HepG2 (cell line): ENCODE measurements around the gene ZNF37A. TPM values are rescaled to one million over a fixed set of nuclear protein-coding genes. Genes with fewer than 3 reads are reported as not detected.

Experiments
- ATAC-seq: fragments of 200-7000 bp; cut with Tn5 transposase; 3 replicates; pipeline ENCODE4 v1.9.1; 2020; ENCODE audit warnings: mild to moderate bottlenecking, moderate library complexity
- BruUV-seq: library from RNA; stranded (reverse); fragments of 400-500 nt; replicated peaks from 2 replicates; lab custom pipeline; 2021; lab: Mats Ljungman, UMichigan
- CTCF ChIA-PET: fragments of 300-600 bp; formaldehyde crosslinking; extraction: SDS; loops from one replicate; lab custom pipeline; 2021; ENCODE audit warnings: low total read pairs, inconsistent platforms, low intra/inter-chr PET ratio; lab: Yijun Ruan, JAX
- POLR2A ChIA-PET: fragments of 350-600 bp; sonication (Branson Sonifier 250); formaldehyde crosslinking; loops from one replicate; lab custom pipeline; 2020; ENCODE audit warnings: antibody characterized with exemption, inconsistent platforms; lab: Yijun Ruan, JAX
- DNase-seq: peaks from one replicate; pipeline ENCODE4 v3.0.0-alpha.2; 2015; ENCODE audit warnings: low spot score
- FAIRE-seq: peaks from 3 replicates; lab custom pipeline; 2011; peaks lifted over from hg19 to GRCh38; lab: Jason Lieb, UNC
- H2AFZ ChIP-seq: one replicate; pipeline ENCODE4 v1.6.1; 2011; ENCODE audit warnings: low read length, inconsistent platforms
- H3K27ac ChIP-seq: fragments of 300-600 bp; 3 replicates; pipeline ENCODE4 v1.8.0; 2011; ENCODE audit warnings: mixed run types, mild to moderate bottlenecking, mixed read lengths, low read length, inconsistent platforms; ENCODE audit not compliant: insufficient read depth; ENCODE audit errors: extremely low read length
- H3K27me3 ChIP-seq, 2 experiments: fragments of 200-600 bp in 1 of 2; 2 replicates in 1 of 2; 3 replicates in 1 of 2; pipeline versions ENCODE4 v1.6.0 to v1.8.0; 2011; ENCODE audit warnings: low read length in 2 of 2, mild to moderate bottlenecking in 2 of 2, moderate library complexity in 2 of 2, inconsistent platforms in 1 of 2; ENCODE audit not compliant: insufficient read depth in 2 of 2, control insufficient read depth in 1 of 2
- H3K36me3 ChIP-seq, 2 experiments: fragments of 200-600 bp in 1 of 2; replicated peaks in 1 of 2; 2 replicates in 1 of 2; 3 replicates in 1 of 2; pipeline versions ENCODE4 v1.5.1 to v1.8.0; 2011; ENCODE audit warnings: low read length in 2 of 2, inconsistent platforms in 1 of 2; ENCODE audit not compliant: insufficient read depth in 2 of 2, control insufficient read depth in 1 of 2
- H3K4me1 ChIP-seq: 2 replicates; pipeline ENCODE4 v1.5.1; 2012; ENCODE audit warnings: low read length, inconsistent platforms; ENCODE audit not compliant: insufficient read depth
- H3K4me2 ChIP-seq: 2 replicates; pipeline ENCODE4 v1.6.0; 2011; ENCODE audit warnings: low read depth, low read length, inconsistent platforms
- H3K4me3 ChIP-seq, 3 experiments: fragments of 200-600 bp in 1 of 3; sonication (generic), shearing (Covaris generic) in 1 of 3; replicated peaks in 1 of 3; 2 replicates each; pipeline ENCODE4 v1.5.1; 2011 to 2016; ENCODE audit warnings: low read length in 3 of 3, inconsistent platforms in 2 of 3, low read depth in 2 of 3, mild to moderate bottlenecking in 2 of 3, control low read depth in 1 of 3, mixed read lengths in 1 of 3; ENCODE audit not compliant: insufficient read depth in 1 of 3
- H3K79me2 ChIP-seq: one replicate; pipeline ENCODE4 v1.6.1; 2011; ENCODE audit warnings: low read length, inconsistent platforms; ENCODE audit not compliant: insufficient read depth
- H3K9ac ChIP-seq: 2 replicates; pipeline ENCODE4 v1.6.0; 2011; ENCODE audit warnings: mild to moderate bottlenecking, low read depth, low read length, inconsistent platforms; ENCODE audit not compliant: insufficient read depth
- H3K9me3 ChIP-seq: 2 replicates; pipeline ENCODE4 v1.5.1; 2012; ENCODE audit warnings: mild to moderate bottlenecking, low read length
- H4K20me1 ChIP-seq: 2 replicates; pipeline ENCODE4 v1.6.0; 2011; ENCODE audit warnings: inconsistent platforms, mild to moderate bottlenecking, low read length, moderate library complexity; ENCODE audit not compliant: insufficient read depth
- CBX5 ChIP-seq: sonication (generic); formaldehyde crosslinking; IDR thresholded peaks from 2 replicates; pipeline ENCODE4 v1.4.0; 2020; ENCODE audit warnings: missing genetic modification reagents, borderline replicate concordance
- CC2D1A ChIP-seq: sonication (generic); formaldehyde crosslinking; IDR thresholded peaks from 2 replicates; pipeline ENCODE4 v1.8.1; 2023; ENCODE audit warnings: mild to moderate bottlenecking, missing genetic modification reagents
- ISX ChIP-seq: sonication (generic); formaldehyde crosslinking; conservative IDR thresholded peaks from 2 replicates; pipeline ENCODE4 v1.5.0; 2020; ENCODE audit warnings: missing genetic modification reagents
- KDM4B ChIP-seq: sonication (generic); formaldehyde crosslinking; IDR thresholded peaks from 2 replicates; pipeline ENCODE4 v1.4.0; 2020; ENCODE audit warnings: missing genetic modification reagents
- MTA1 ChIP-seq: sonication (generic); formaldehyde crosslinking; IDR thresholded peaks from 2 replicates; pipeline ENCODE4 v1.4.0; 2020; ENCODE audit warnings: missing genetic modification reagents, mild to moderate bottlenecking, borderline replicate concordance
- MXD4 ChIP-seq: IDR thresholded peaks from 2 replicates; pipeline ENCODE4 v1.6.1; 2016; ENCODE audit warnings: mild to moderate bottlenecking, missing biosample characterization, missing genetic modification reagents
- PHF21A ChIP-seq: sonication (generic); formaldehyde crosslinking; IDR thresholded peaks from 2 replicates; pipeline ENCODE4 v1.5.0; 2020; ENCODE audit warnings: mild to moderate bottlenecking, missing genetic modification reagents
- RAD51 ChIP-seq: fragments of 450-650 bp; IDR thresholded peaks from 2 replicates; pipeline ENCODE4 v1.6.1; 2016; ENCODE audit warnings: borderline replicate concordance
- THYN1 ChIP-seq: sonication (generic); formaldehyde crosslinking; IDR thresholded peaks from 2 replicates; pipeline ENCODE4 v1.8.1; 2023; ENCODE audit warnings: low read depth, mild to moderate bottlenecking, moderate library complexity, missing genetic modification reagents, borderline replicate concordance
- TP53 ChIP-seq: sonication (generic); formaldehyde crosslinking; conservative IDR thresholded peaks from 2 replicates; pipeline ENCODE4 v1.4.0; 2020; ENCODE audit warnings: missing genetic modification reagents
- ZFP82 ChIP-seq: sonication (generic); formaldehyde crosslinking; IDR thresholded peaks from 2 replicates; pipeline ENCODE4 v1.5.1; 2020; ENCODE audit warnings: mild to moderate bottlenecking, missing genetic modification reagents, borderline replicate concordance
- ZNF841 ChIP-seq: sonication (generic); formaldehyde crosslinking; IDR thresholded peaks from 2 replicates; pipeline ENCODE4 v1.8.1; 2023; ENCODE audit warnings: missing genetic modification reagents, borderline replicate concordance
- ZSCAN21 ChIP-seq: sonication (generic); formaldehyde crosslinking; IDR thresholded peaks from 2 replicates; pipeline ENCODE4 v1.8.0; 2022; ENCODE audit warnings: mild to moderate bottlenecking, missing genetic modification reagents, moderate library complexity, borderline replicate concordance
- WGBS: methylation state at CpG from one replicate; pipeline ENCODE4 v1.1.6; 2017; ENCODE audit warnings: low lambda C conversion rate; 5-methylcytosine and 5-hydroxymethylcytosine counted together
- in situ Hi-C: cut with HindIII; loops from 2 replicates; pipeline ENCODE4 v1.10.0; 2017; ENCODE audit warnings: low pct_unique_long_range_greater_than_20kb; ENCODE audit not compliant: extremely low pct_ligation_motif_present
- intact Hi-C: fragments of 100-400 bp; cut with micrococcal nuclease; formaldehyde crosslinking; loops from one replicate; pipeline ENCODE4 v1.10.0; 2022; ENCODE audit not compliant: unreplicated experiment
- polyA plus RNA-seq, 8 experiments: library from polyadenylated mRNA; depleted of rRNA in 3 of 8; stranded (reverse) in 7 of 8; unstranded in 1 of 8; fragments of >200 nt; fragmentation: Illumina TruSeq in 4 of 8; extraction: Trizol in 4 of 8; gene quantifications; 2 replicates each; pipeline versions ENCODE4 v1.2.1 to v1.2.3, GENCODE V29; 2011 to 2016; ENCODE audit warnings: low read depth in 4 of 8, missing spikeins in 1 of 8, mixed read lengths in 1 of 8; ENCODE audit not compliant: insufficient read depth in 1 of 8
- total RNA-seq, 5 experiments: library from RNA; depleted of rRNA; stranded (reverse); fragments of >200 nt; fragmentation: Illumina TruSeq; extraction: Trizol; gene quantifications; 2 replicates each; pipeline ENCODE4 v1.2.3, GENCODE V29; 2016; ENCODE audit warnings: low read depth in 1 of 5
- TF ChIP-seq, protein P1 (sequence below): sonication (generic); formaldehyde crosslinking; IDR thresholded peaks from 2 replicates; pipeline ENCODE4 v1.4.0; 2020; ENCODE audit warnings: missing genetic modification reagents
- TF ChIP-seq, protein P2 (sequence below): sonication (generic); formaldehyde crosslinking; IDR thresholded peaks from one replicate; pipeline ENCODE4 v1.5.1; 2020; ENCODE audit warnings: mild to moderate bottlenecking, missing genetic modification reagents; ENCODE audit errors: not compliant biosample characterization
- TF ChIP-seq, protein P3 (sequence below): sonication (generic); formaldehyde crosslinking; IDR thresholded peaks from 2 replicates; pipeline ENCODE4 v1.4.0; 2020; ENCODE audit warnings: mild to moderate bottlenecking, missing genetic modification reagents, borderline replicate concordance

Gene ZNF37A
- total and polyA plus RNA-seq, 2 of the 13 experiments (the other 11 are each of a cell fraction or from before 2014, with no cell fraction given) = 8.0 to 12.6 TPM

DNA sequence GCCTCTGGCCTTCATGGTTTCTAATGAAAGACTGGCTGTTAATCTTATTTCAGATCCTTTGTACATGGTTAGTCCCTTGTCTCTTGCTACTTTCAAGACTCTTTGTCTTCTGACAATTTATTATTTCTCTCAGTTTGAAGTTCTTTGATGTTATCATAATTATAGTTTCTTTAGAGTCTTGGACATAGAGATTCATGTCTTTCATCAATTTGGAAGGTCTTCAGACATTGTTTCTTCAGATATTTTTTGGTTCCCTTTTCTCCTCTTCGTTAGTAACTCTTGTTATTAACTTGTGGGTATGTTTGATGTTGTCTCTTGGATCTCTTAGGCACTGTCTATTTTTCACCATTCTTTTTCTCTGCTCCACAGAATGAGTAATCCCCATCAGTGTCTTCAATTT, 8.7 kb downstream of the ZNF37A start:
- in situ Hi-C loops (no loop called here), intact Hi-C loops (no loop called here)
- DNase-seq (no peak), ATAC-seq (no peak), FAIRE-seq (no peak)
- no TSS peak for BruUV-seq
- CTCF ChIA-PET = no interaction called here
- peaks cover 3% of the 10 kb centered on the region for H3K79me2 ChIP-seq
- 92% methylated on average over 1 of the region's 1 CpG for WGBS
- H3K27ac ChIP-seq = no peak overlapping the region
- H4K20me1 ChIP-seq = no peaks in the 10 kb centered on the region
- POLR2A ChIA-PET = no interaction called here
- H3K4me2 ChIP-seq = no peak overlapping the region
- H3K9me3 ChIP-seq = peaks cover 8% of the 10 kb centered on the region; the same call in 1 of the 2 replicates
- peaks cover 7 to 30% of the 10 kb centered on the region in 2 experiments for H3K36me3 ChIP-seq
- no peak overlapping the region for H2AFZ ChIP-seq
- no peak overlapping the region for H3K9ac ChIP-seq
- H3K27me3 ChIP-seq = no peaks in the 10 kb centered on the region
- no peaks in the 10 kb centered on the region for H3K4me1 ChIP-seq
- no peak overlapping the region for H3K4me3 ChIP-seq
- no peak for TF ChIP-seq ZFP82
- TF ChIP-seq, protein P1, sequence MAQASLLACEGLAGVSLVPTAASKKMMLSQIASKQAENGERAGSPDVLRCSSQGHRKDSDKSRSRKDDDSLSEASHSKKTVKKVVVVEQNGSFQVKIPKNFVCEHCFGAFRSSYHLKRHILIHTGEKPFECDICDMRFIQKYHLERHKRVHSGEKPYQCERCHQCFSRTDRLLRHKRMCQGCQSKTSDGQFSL (CRISPR knock-in tag) = no peak
- no peak for TF ChIP-seq TP53
- TF ChIP-seq KDM4B (CRISPR knock-in tag) = no peak
- TF ChIP-seq CBX5 (CRISPR knock-in tag) = no peak
- TF ChIP-seq, protein P2, sequence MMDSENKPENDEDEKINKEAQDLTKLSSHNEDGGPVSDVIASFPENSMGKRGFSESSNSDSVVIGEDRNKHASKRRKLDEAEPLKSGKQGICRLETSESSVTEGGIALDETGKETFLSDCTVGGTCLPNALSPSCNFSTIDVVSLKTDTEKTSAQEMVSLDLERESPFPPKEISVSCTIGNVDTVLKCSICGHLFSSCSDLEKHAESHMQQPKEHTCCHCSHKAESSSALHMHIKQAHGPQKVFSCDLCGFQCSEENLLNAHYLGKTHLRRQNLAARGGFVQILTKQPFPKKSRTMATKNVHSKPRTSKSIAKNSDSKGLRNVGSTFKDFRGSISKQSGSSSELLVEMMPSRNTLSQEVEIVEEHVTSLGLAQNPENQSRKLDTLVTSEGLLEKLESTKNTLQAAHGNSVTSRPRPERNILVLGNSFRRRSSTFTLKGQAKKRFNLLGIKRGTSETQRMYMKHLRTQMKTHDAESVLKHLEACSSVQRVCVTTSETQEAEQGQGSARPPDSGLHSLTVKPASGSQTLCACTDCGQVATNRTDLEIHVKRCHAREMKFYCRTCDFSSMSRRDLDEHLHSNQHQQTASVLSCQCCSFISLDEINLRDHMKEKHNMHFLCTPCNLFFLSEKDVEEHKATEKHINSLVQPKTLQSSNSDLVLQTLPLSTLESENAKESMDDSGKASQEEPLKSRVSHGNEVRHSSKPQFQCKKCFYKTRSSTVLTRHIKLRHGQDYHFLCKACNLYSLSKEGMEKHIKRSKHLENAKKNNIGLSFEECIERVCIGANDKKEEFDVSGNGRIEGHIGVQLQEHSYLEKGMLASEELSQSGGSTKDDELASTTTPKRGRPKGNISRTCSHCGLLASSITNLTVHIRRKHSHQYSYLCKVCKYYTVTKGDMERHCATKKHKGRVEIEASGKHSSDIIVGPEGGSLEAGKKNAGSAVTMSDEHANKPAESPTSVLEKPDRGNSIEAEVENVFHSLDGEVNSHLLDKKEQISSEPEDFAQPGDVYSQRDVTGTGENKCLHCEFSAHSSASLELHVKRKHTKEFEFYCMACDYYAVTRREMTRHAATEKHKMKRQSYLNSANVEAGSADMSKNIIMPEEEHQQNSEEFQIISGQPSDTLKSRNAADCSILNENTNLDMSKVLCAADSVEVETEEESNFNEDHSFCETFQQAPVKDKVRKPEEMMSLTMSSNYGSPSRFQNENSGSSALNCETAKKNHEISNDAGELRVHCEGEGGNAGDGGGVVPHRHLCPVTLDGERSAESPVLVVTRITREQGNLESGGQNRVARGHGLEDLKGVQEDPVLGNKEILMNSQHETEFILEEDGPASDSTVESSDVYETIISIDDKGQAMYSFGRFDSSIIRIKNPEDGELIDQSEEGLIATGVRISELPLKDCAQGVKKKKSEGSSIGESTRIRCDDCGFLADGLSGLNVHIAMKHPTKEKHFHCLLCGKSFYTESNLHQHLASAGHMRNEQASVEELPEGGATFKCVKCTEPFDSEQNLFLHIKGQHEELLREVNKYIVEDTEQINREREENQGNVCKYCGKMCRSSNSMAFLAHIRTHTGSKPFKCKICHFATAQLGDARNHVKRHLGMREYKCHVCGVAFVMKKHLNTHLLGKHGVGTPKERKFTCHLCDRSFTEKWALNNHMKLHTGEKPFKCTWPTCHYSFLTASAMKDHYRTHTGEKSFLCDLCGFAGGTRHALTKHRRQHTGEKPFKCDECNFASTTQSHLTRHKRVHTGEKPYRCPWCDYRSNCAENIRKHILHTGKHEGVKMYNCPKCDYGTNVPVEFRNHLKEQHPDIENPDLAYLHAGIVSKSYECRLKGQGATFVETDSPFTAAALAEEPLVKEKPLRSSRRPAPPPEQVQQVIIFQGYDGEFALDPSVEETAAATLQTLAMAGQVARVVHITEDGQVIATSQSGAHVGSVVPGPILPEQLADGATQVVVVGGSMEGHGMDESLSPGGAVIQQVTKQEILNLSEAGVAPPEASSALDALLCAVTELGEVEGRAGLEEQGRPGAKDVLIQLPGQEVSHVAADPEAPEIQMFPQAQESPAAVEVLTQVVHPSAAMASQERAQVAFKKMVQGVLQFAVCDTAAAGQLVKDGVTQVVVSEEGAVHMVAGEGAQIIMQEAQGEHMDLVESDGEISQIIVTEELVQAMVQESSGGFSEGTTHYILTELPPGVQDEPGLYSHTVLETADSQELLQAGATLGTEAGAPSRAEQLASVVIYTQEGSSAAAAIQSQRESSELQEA (CRISPR knock-in tag) = no peak
- no peak for TF ChIP-seq PHF21A (CRISPR knock-in tag)
- no peak for TF ChIP-seq THYN1 (CRISPR knock-in tag)
- TF ChIP-seq RAD51 = no peak
- no peak for TF ChIP-seq ISX (CRISPR knock-in tag)
- no peak for TF ChIP-seq MXD4 (CRISPR knock-in tag)
- TF ChIP-seq MTA1 (CRISPR knock-in tag) = no peak
- TF ChIP-seq, protein P3, sequence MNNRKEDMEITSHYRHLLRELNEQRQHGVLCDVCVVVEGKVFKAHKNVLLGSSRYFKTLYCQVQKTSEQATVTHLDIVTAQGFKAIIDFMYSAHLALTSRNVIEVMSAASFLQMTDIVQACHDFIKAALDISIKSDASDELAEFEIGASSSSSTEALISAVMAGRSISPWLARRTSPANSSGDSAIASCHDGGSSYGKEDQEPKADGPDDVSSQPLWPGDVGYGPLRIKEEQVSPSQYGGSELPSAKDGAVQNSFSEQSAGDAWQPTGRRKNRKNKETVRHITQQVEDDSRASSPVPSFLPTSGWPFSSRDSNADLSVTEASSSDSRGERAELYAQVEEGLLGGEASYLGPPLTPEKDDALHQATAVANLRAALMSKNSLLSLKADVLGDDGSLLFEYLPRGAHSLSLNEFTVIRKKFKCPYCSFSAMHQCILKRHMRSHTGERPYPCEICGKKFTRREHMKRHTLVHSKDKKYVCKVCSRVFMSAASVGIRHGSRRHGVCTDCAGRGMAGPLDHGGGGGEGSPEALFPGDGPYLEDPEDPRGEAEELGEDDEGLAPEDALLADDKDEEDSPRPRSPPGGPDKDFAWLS = no peak
- TF ChIP-seq CC2D1A (CRISPR knock-in tag) = no peak
- TF ChIP-seq ZSCAN21 (CRISPR knock-in tag) = no peak
- TF ChIP-seq ZNF841 (CRISPR knock-in tag) = no peak
